ENCODE data around the gene GFOD1.

- TF ChIP-seq CTCF (IDR thresholded peaks at IDR 0.05) (no peak), POLR2A (IDR thresholded peaks at IDR 0.05) (no peak)
These were observed 72.1 kb downstream of the GFOD1 start for GRCh38 chr6:13415283-13415682.

Measured in heart left ventricle (tissue), 13 donors.